Esophagus muscularis mucosa (tissue), 4 donors: ENCODE data around the gene INTS11.

ENCODE experiments used
- CTCF ChIP-seq, 3 experiments: fragments of 200-600 bp in 2 of 3; fragments of 450-650 bp in 1 of 3; sonication (generic) in 2 of 3; IDR thresholded peaks; one replicate each; pipeline ENCODE4 v1.5.1; 2017 to 2019; ENCODE audit warnings: antibody characterized with exemption in 3 of 3, mild to moderate bottlenecking in 2 of 3, moderate library complexity in 1 of 3
- EP300 ChIP-seq: sonication (generic); formaldehyde crosslinking; IDR thresholded peaks from one replicate; pipeline ENCODE4 v1.6.1; 2017; ENCODE audit warnings: antibody characterized with exemption
- POLR2A ChIP-seq: fragments of 450-650 bp; IDR thresholded peaks from one replicate; pipeline ENCODE4 v1.6.1; 2017; ENCODE audit warnings: antibody characterized with exemption, moderate library complexity, mild to moderate bottlenecking, low read depth
- POLR2AphosphoS5 ChIP-seq, 2 donors: sonication (generic); formaldehyde crosslinking; IDR thresholded peaks; one replicate each; pipeline ENCODE4 v1.6.1; 2017; ENCODE audit warnings: antibody characterized with exemption in 2 of 2

DNA sequence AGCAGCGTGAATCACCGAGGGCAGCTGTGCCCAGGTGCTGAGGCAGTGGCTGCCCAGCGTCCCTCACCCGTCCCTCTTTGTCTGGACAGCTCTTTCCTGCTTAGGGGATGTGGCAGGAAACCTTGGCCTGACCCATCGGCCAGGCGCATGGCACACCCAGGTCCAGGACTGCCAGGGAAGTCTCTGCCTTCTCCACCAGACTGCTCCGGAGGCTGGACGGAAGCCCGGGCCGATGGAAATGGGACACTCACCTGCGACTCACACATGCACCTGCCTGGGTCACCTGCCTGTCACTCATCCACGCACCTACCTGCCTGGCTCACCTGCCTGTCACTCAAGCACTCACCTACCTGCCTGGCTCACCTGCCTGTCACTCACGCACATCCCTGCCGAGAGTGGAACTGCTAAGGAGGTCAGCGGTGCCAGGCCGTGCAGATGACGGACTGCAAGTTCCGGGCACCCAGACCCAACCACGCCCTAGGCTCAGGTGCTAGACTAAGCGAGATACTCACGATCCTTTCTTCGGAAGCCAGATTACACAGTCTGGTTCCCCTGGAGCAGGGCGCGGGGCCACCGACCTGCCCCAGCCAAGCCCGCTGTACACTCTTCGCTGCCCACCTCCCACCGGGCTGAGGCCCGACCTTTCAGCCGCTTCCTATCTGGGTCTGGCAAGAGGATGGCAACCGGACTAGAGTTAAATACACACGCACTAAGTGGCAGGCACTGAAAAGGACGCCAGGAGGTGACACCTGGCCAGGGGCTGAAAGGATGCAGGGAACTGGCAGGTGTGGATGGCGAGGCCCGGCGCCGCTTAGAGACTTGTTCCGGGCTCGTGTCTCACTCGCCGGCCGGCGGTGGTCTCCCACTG lies 51.9 kb downstream of the INTS11 start:
- TF ChIP-seq CTCF (IDR thresholded peaks at IDR 0.05), result no peak
- no peak for TF ChIP-seq POLR2A
- TF ChIP-seq POLR2AphosphoS5 (IDR thresholded peaks at IDR 0.05), result no peak
- TF ChIP-seq EP300, result no peak
